Mesenchymal stem cell (in vitro differentiated cells and primary cell): ENCODE measurements around the gene UGCG.

Experiments used
- DNase-seq: peaks from one replicate; pipeline ENCODE4 v3.0.0-alpha.2; 2013
- H2AFZ ChIP-seq: one replicate; pipeline ENCODE4 v1.6.1; 2013; ENCODE audit warnings: low read depth, mild to moderate bottlenecking, control low read depth, inconsistent platforms, low read length, moderate library complexity
- H2AK5ac ChIP-seq: 2 replicates; pipeline ENCODE4 v1.6.1; 2013; ENCODE audit warnings: low read length, moderate library complexity, mild to moderate bottlenecking, inconsistent platforms; ENCODE audit not compliant: severe bottlenecking
- H2BK120ac ChIP-seq: one replicate; pipeline ENCODE4 v1.6.1; 2013; ENCODE audit warnings: low read depth, mild to moderate bottlenecking, inconsistent platforms, low read length, moderate library complexity
- H2BK12ac ChIP-seq, 2 experiments: one replicate each; pipeline ENCODE4 v1.6.1; 2013; ENCODE audit warnings: inconsistent platforms in 2 of 2, low read length in 2 of 2, mild to moderate bottlenecking in 2 of 2, moderate library complexity in 2 of 2, control low read depth in 1 of 2
- H2BK15ac ChIP-seq: one replicate; pipeline ENCODE4 v1.6.1; 2013; ENCODE audit warnings: mild to moderate bottlenecking, low read depth, inconsistent platforms; ENCODE audit not compliant: poor library complexity, severe bottlenecking
- H2BK5ac ChIP-seq: 2 replicates; pipeline ENCODE4 v1.6.1; 2013; ENCODE audit warnings: low read depth, mild to moderate bottlenecking, low read length, control low read depth, inconsistent platforms; ENCODE audit not compliant: poor library complexity, severe bottlenecking
- H3K14ac ChIP-seq, 2 experiments: one replicate each; pipeline ENCODE4 v1.6.1; 2013; ENCODE audit warnings: inconsistent platforms in 2 of 2, low read length in 2 of 2, control low read depth in 1 of 2, mild to moderate bottlenecking in 1 of 2, moderate library complexity in 1 of 2
- H3K18ac ChIP-seq, 2 experiments: one replicate each; pipeline ENCODE4 v1.6.1; 2013; ENCODE audit warnings: inconsistent platforms in 2 of 2, low read length in 2 of 2, control low read depth in 1 of 2, low read depth in 1 of 2, mild to moderate bottlenecking in 1 of 2
- H3K23ac ChIP-seq, 2 experiments: one replicate each; pipeline ENCODE4 v1.6.1; 2013; ENCODE audit warnings: inconsistent platforms in 2 of 2, low read length in 2 of 2, mild to moderate bottlenecking in 2 of 2, moderate library complexity in 2 of 2, control low read depth in 1 of 2
- H3K27ac ChIP-seq: 2 replicates; pipeline ENCODE4 v1.5.1; 2013; ENCODE audit warnings: mild to moderate bottlenecking, moderate library complexity, low read length, control low read depth, inconsistent platforms; ENCODE audit not compliant: poor library complexity, severe bottlenecking
- H3K27me3 ChIP-seq, 2 experiments: 2 replicates each; pipeline versions ENCODE4 v1.6.1 to v1.7.0; 2013; ENCODE audit warnings: low read length in 2 of 2, mild to moderate bottlenecking in 2 of 2, moderate library complexity in 2 of 2, control low read depth in 1 of 2, inconsistent platforms in 1 of 2; ENCODE audit not compliant: control insufficient read depth in 1 of 2, insufficient read depth in 1 of 2
- H3K36me3 ChIP-seq, 2 experiments: 2 replicates each; pipeline versions ENCODE4 v1.6.1 to v1.7.0; 2013; ENCODE audit warnings: low read length in 2 of 2, control low read depth in 1 of 2, inconsistent platforms in 1 of 2, low read depth in 1 of 2, mild to moderate bottlenecking in 1 of 2; ENCODE audit not compliant: insufficient read depth in 2 of 2, control insufficient read depth in 1 of 2
- H3K4ac ChIP-seq, 2 experiments: one replicate each; pipeline ENCODE4 v1.6.1; 2013; ENCODE audit warnings: inconsistent platforms in 2 of 2, low read length in 2 of 2, mild to moderate bottlenecking in 2 of 2, moderate library complexity in 2 of 2, control low read depth in 1 of 2, low read depth in 1 of 2
- H3K4me1 ChIP-seq: 2 replicates; pipeline ENCODE4 v1.6.1; 2013; ENCODE audit warnings: low read depth, low read length, control low read depth; ENCODE audit not compliant: control insufficient read depth, insufficient read depth
- H3K4me2 ChIP-seq: 2 replicates; pipeline ENCODE4 v1.6.1; 2013; ENCODE audit warnings: low read length, mild to moderate bottlenecking, inconsistent platforms; ENCODE audit not compliant: poor library complexity, severe bottlenecking
- H3K4me3 ChIP-seq, 2 experiments: 2 replicates each; pipeline versions ENCODE4 v1.5.1 to v1.7.0; 2013; ENCODE audit warnings: low read length in 2 of 2, mild to moderate bottlenecking in 2 of 2, control low read depth in 1 of 2, low read depth in 1 of 2; ENCODE audit not compliant: insufficient read depth in 1 of 2
- H3K79me1 ChIP-seq: replicated peaks from 2 replicates; pipeline ENCODE4 v1.6.1; 2013; ENCODE audit warnings: mild to moderate bottlenecking, control low read depth, low read length, inconsistent platforms; ENCODE audit not compliant: poor library complexity, severe bottlenecking
- H3K9ac ChIP-seq: 2 replicates; pipeline ENCODE4 v1.7.0; 2013; ENCODE audit warnings: mild to moderate bottlenecking, low read length, moderate library complexity
- H3K9me3 ChIP-seq: 2 replicates; pipeline ENCODE4 v1.7.0; 2013; ENCODE audit warnings: mild to moderate bottlenecking, low read length; ENCODE audit not compliant: control insufficient read depth
- H4K8ac ChIP-seq: one replicate; pipeline ENCODE4 v1.6.1; 2013; ENCODE audit warnings: inconsistent platforms, mild to moderate bottlenecking, low read length, moderate library complexity
- H4K91ac ChIP-seq: one replicate; pipeline ENCODE4 v1.6.1; 2013; ENCODE audit warnings: mild to moderate bottlenecking, low read length, inconsistent platforms
- WGBS: methylation state at CpG from one replicate; pipeline ENCODE4 v1.1.7; 2013; ENCODE audit warnings: mixed read lengths; 5-methylcytosine and 5-hydroxymethylcytosine counted together

The UGCG gene

GRCh38 chr9:111975709-111976108 is 79.1 kb downstream of the UGCG start:
- Histone ChIP-seq H3K4me1 (peaks cover 4% of the 10 kb centered on the region), H4K91ac (no peak overlapping the region), H4K8ac (peak overlapping the region; percentile 29), H3K23ac (no peak overlapping the region), H3K9me3 (no peaks in the 10 kb centered on the region), H2AK5ac (no peak overlapping the region), H2BK15ac (no peak overlapping the region), H3K18ac (no peak overlapping the region), H3K4ac (no peak overlapping the region), H3K27me3 (no peaks in the 10 kb centered on the region), H3K79me1 (no peaks in the 10 kb centered on the region), H2BK5ac (no peak overlapping the region), H3K36me3 (no peaks in the 10 kb centered on the region), H2AFZ (no peak overlapping the region), H3K9ac (no peak overlapping the region), H3K4me2 (no peak overlapping the region), H3K27ac (no peak overlapping the region), H2BK12ac (peak overlapping the region in 1 of 2 experiments; percentile 72), H3K14ac (no peak overlapping the region), H3K4me3 (no peak overlapping the region), H2BK120ac (no peak overlapping the region)
- no peak for DNase-seq
- 95% methylated on average over 5 of the region's 5 CpGs for WGBS

GRCh38 chr9:111978616-111979015 is 82.0 kb downstream of the UGCG start:
- Histone ChIP-seq H3K9me3 (no peaks in the 10 kb centered on the region), H4K8ac (no peak overlapping the region), H3K4me2 (no peak overlapping the region), H3K4ac (no peak overlapping the region), H3K9ac (no peak overlapping the region), H2BK12ac (no peak overlapping the region), H2AK5ac (no peak overlapping the region), H3K79me1 (no peaks in the 10 kb centered on the region), H3K36me3 (no peaks in the 10 kb centered on the region), H4K91ac (no peak overlapping the region), H3K27me3 (no peaks in the 10 kb centered on the region), H3K4me3 (no peak overlapping the region), H3K4me1 (peaks cover 4% of the 10 kb centered on the region), H2BK5ac (no peak overlapping the region), H3K23ac (no peak overlapping the region), H3K18ac (no peak overlapping the region), H2AFZ (no peak overlapping the region), H3K14ac (no peak overlapping the region), H2BK120ac (no peak overlapping the region), H2BK15ac (no peak overlapping the region), H3K27ac (no peak overlapping the region)
- peak; percentile 49 for DNase-seq
- WGBS, result 31% methylated on average over 3 of the region's 4 CpGs

- H3K14ac ChIP-seq, result peak overlapping the region in 1 of 2 experiments; percentile 69
- WGBS, result 85% methylated on average over 2 of the region's 3 CpGs
- no peak overlapping the region for H4K8ac ChIP-seq
- peaks cover 4% of the 10 kb centered on the region for H3K4me1 ChIP-seq
- peak overlapping the region; percentile 54 for H2BK15ac ChIP-seq
- H3K4ac ChIP-seq, result no peak overlapping the region
- H3K9ac ChIP-seq, result no peak overlapping the region
- H3K36me3 ChIP-seq, result no peaks in the 10 kb centered on the region
- no peak overlapping the region for H3K23ac ChIP-seq
- H3K18ac ChIP-seq, result no peak overlapping the region
- peak overlapping the region; percentile 50 to 94 for H2BK12ac ChIP-seq
- no peak for DNase-seq
- peak overlapping the region; percentile 2 for H4K91ac ChIP-seq
- H3K9me3 ChIP-seq, result no peaks in the 10 kb centered on the region
- no peak overlapping the region for H2BK120ac ChIP-seq
- no peaks in the 10 kb centered on the region for H3K79me1 ChIP-seq
- no peak overlapping the region for H3K4me2 ChIP-seq
- no peak overlapping the region for H2BK5ac ChIP-seq
- H3K4me3 ChIP-seq, result no peak overlapping the region
- H3K27ac ChIP-seq, result no peak overlapping the region
- H2AK5ac ChIP-seq, result peak overlapping the region; percentile 50
- no peak overlapping the region for H2AFZ ChIP-seq
- no peaks in the 10 kb centered on the region for H3K27me3 ChIP-seq
These were observed 82.9 kb downstream of the UGCG start for GRCh38 chr9:111979561-111979960.

GRCh38 chr9:111980398-111980797 is 83.8 kb downstream of the UGCG start:
- Histone ChIP-seq H3K9ac (no peak overlapping the region), H2BK120ac (no peak overlapping the region), H2BK15ac (no peak overlapping the region), H3K14ac (no peak overlapping the region), H3K4ac (no peak overlapping the region), H3K23ac (no peak overlapping the region), H2BK5ac (no peak overlapping the region), H3K4me2 (no peak overlapping the region), H4K91ac (no peak overlapping the region), H3K18ac (no peak overlapping the region), H4K8ac (no peak overlapping the region), H3K4me3 (no peak overlapping the region), H3K27me3 (no peaks in the 10 kb centered on the region), H3K9me3 (no peaks in the 10 kb centered on the region), H2AK5ac (no peak overlapping the region), H3K27ac (no peak overlapping the region), H3K36me3 (no peaks in the 10 kb centered on the region), H2AFZ (no peak overlapping the region), H3K4me1 (peaks cover 4% of the 10 kb centered on the region), H2BK12ac (no peak overlapping the region), H3K79me1 (no peaks in the 10 kb centered on the region)
- WGBS, result 92% methylated on average over 4 of the region's 4 CpGs
- no peak for DNase-seq
